OCI-LY7 (cell line): Measurements from ENCODE around the gene CD58. TPM values are rescaled to one million over a fixed set of nuclear protein-coding genes. Genes with fewer than 3 reads are reported as not detected.

ENCODE experiments used
- BruUV-seq: library from RNA; stranded (reverse); fragments of 400-500 nt; replicated peaks from 2 replicates; lab custom pipeline; 2021; lab: Mats Ljungman, UMichigan
- CTCF ChIA-PET: fragments of 300-600 bp; sonication (Branson Sonifier 250); formaldehyde crosslinking; loops from one replicate; lab custom pipeline; 2022; ENCODE audit warnings: antibody characterized with exemption; ENCODE audit not compliant: unreplicated experiment; lab: Charles Lee
- POLR2A ChIA-PET: fragments of 300-600 bp; sonication (Branson Sonifier 250); formaldehyde crosslinking; loops from one replicate; lab custom pipeline; 2022; ENCODE audit warnings: antibody characterized with exemption; lab: Charles Lee
- DNase-seq: peaks from one replicate; pipeline ENCODE4 v3.0.0-alpha.2; 2015; ENCODE audit warnings: low spot score
- H2AFZ ChIP-seq: fragments of 200-600 bp; sonication (generic), shearing (Covaris generic); 2 replicates; pipeline ENCODE4 v1.6.1; 2014; ENCODE audit warnings: mild to moderate bottlenecking, antibody characterized with exemption, low read length, moderate library complexity
- H3K27ac ChIP-seq: fragments of 200-600 bp; sonication (generic); 2 replicates; pipeline ENCODE4 v1.5.1; 2014; ENCODE audit warnings: mixed run types, low read depth, mild to moderate bottlenecking, moderate library complexity, low read length, inconsistent platforms; ENCODE audit not compliant: poor library complexity, severe bottlenecking
- H3K36me3 ChIP-seq: fragments of 200-600 bp; sonication (generic); 2 replicates; pipeline ENCODE4 v1.6.1; 2014; ENCODE audit warnings: mild to moderate bottlenecking, antibody characterized with exemption, low read length, moderate library complexity, mixed read lengths; ENCODE audit not compliant: insufficient read depth
- H3K4me1 ChIP-seq: fragments of 200-600 bp; sonication (generic); 2 replicates; pipeline ENCODE4 v1.5.1; 2014; ENCODE audit warnings: mild to moderate bottlenecking, low read length; ENCODE audit not compliant: insufficient read depth, poor library complexity, severe bottlenecking
- H3K4me2 ChIP-seq: fragments of 200-600 bp; sonication (generic); 2 replicates; pipeline ENCODE4 v1.6.1; 2014; ENCODE audit warnings: mild to moderate bottlenecking, low read length
- H3K4me3 ChIP-seq: fragments of 200-600 bp; sonication (generic); 2 replicates; pipeline ENCODE4 v1.5.1; 2014; ENCODE audit warnings: mild to moderate bottlenecking, low read depth, low read length; ENCODE audit not compliant: poor library complexity, severe bottlenecking
- H3K79me2 ChIP-seq: fragments of 200-600 bp; sonication (generic); 2 replicates; pipeline ENCODE4 v1.6.1; 2016; ENCODE audit warnings: low read depth, mild to moderate bottlenecking, low read length, moderate library complexity, mixed read lengths; ENCODE audit not compliant: insufficient read depth
- H3K9me2 ChIP-seq: fragments of 200-600 bp; sonication (generic); 2 replicates; pipeline ENCODE4 v1.6.1; 2016; ENCODE audit warnings: mild to moderate bottlenecking, low read length, mixed read lengths; ENCODE audit not compliant: insufficient read depth
- H3K9me3 ChIP-seq: fragments of 200-600 bp; sonication (generic); 2 replicates; pipeline ENCODE4 v1.6.1; 2014; ENCODE audit warnings: mild to moderate bottlenecking, mixed run types, low read length, mixed read lengths
- H4K20me1 ChIP-seq: fragments of 200-600 bp; sonication (generic); 2 replicates; pipeline ENCODE4 v1.6.1; 2014; ENCODE audit warnings: mild to moderate bottlenecking, antibody characterized with exemption, low read length, moderate library complexity, mixed read lengths; ENCODE audit not compliant: insufficient read depth
- CTCF ChIP-seq: fragments of 200-600 bp; sonication (generic); conservative IDR thresholded peaks from 2 replicates; pipeline ENCODE4 v1.5.1; 2014; ENCODE audit warnings: mild to moderate bottlenecking, antibody characterized with exemption, low read length, moderate library complexity, mixed read lengths
- EZH2phosphoT487 ChIP-seq: fragments of 200-600 bp; sonication (generic); IDR thresholded peaks from 2 replicates; pipeline ENCODE4 v1.6.1; 2018; ENCODE audit warnings: low read depth, borderline replicate concordance, mild to moderate bottlenecking, mixed run types, antibody characterized with exemption, low read length, moderate library complexity, mixed read lengths
- intact Hi-C: fragments of 100-400 bp; cut with micrococcal nuclease; formaldehyde crosslinking; loops from one replicate; pipeline ENCODE4 v1.10.0; 2022; ENCODE audit not compliant: unreplicated experiment
- total RNA-seq, 2 experiments: library from RNA; depleted of rRNA in 1 of 2; stranded (reverse); fragments of >200 nt in 1 of 2; shearing (Covaris generic) in 1 of 2; gene quantifications; 2 replicates each; pipeline ENCODE4 v1.2.3, GENCODE V29; 2014 to 2022

Gene CD58
- total RNA-seq, 2 experiments from 2014 or later = 3.3 TPM; not detected in 1

GRCh38 chr1:116489231-116489697, 81.6 kb downstream of the CD58 start:
- Histone ChIP-seq H3K4me2 (no peak overlapping the region), H4K20me1 (no peaks in the 10 kb centered on the region), H3K4me3 (no peak overlapping the region), H2AFZ (no peak overlapping the region), H3K9me2 (no peaks in the 10 kb centered on the region), H3K27ac (no peak overlapping the region), H3K36me3 (no peaks in the 10 kb centered on the region), H3K4me1 (no peaks in the 10 kb centered on the region), H3K79me2 (no peaks in the 10 kb centered on the region), H3K9me3 (no peaks in the 10 kb centered on the region)
- BruUV-seq = no TSS peak
- no peak for DNase-seq
- ChIA-PET CTCF (no interaction called here), POLR2A (interaction anchor here (0.6 kb wide), 1 partner anchor 68 kb away, joined by 3 read pairs; no protein-coding TSS in a partner anchor)
- intact Hi-C loops = loop anchor here (5.0 kb wide), 2 partner anchors 127 to 257 kb away; no protein-coding TSS in a partner anchor
- TF ChIP-seq EZH2phosphoT487 = no peak

GRCh38 chr1:116488071-116488470, 82.8 kb downstream of the CD58 start:
- BruUV-seq = no TSS peak
- intact Hi-C loops = loop anchor here (5.0 kb wide), 2 partner anchors 126 to 256 kb away; no protein-coding TSS in a partner anchor
- H3K9me3 ChIP-seq = no peaks in the 10 kb centered on the region
- no peak overlapping the region for H3K4me3 ChIP-seq
- no peaks in the 10 kb centered on the region for H3K4me1 ChIP-seq
- H3K4me2 ChIP-seq = no peak overlapping the region
- CTCF ChIA-PET = interaction anchor here (0.6 kb wide), 1 partner anchor 12 kb away, joined by 3 read pairs; no protein-coding TSS in a partner anchor
- H3K27ac ChIP-seq = no peak overlapping the region
- no peaks in the 10 kb centered on the region for H3K79me2 ChIP-seq
- POLR2A ChIA-PET = interaction anchor here (0.6 kb wide), 2 partner anchors 15 to 346 kb away, joined by 3 read pairs; no protein-coding TSS in a partner anchor
- no peaks in the 10 kb centered on the region for H3K9me2 ChIP-seq
- H3K36me3 ChIP-seq = no peaks in the 10 kb centered on the region
- H2AFZ ChIP-seq = no peak overlapping the region
- H4K20me1 ChIP-seq = no peaks in the 10 kb centered on the region
- TF ChIP-seq CTCF = no peak
- no peak for TF ChIP-seq EZH2phosphoT487
- no peak for DNase-seq

GRCh38 chr1:116487583-116487982, 83.2 kb downstream of the CD58 start:
- H3K4me3 ChIP-seq = no peak overlapping the region
- no peaks in the 10 kb centered on the region for H3K79me2 ChIP-seq
- H3K4me2 ChIP-seq = no peak overlapping the region
- CTCF ChIA-PET = no interaction called here
- H2AFZ ChIP-seq = no peak overlapping the region
- no peak overlapping the region for H3K27ac ChIP-seq
- H3K4me1 ChIP-seq = no peaks in the 10 kb centered on the region
- intact Hi-C loops = loop anchor here (5.0 kb wide), 2 partner anchors 125 to 255 kb away; no protein-coding TSS in a partner anchor
- DNase-seq = no peak
- TF ChIP-seq EZH2phosphoT487 (no peak), CTCF (no peak)
- no peaks in the 10 kb centered on the region for H4K20me1 ChIP-seq
- H3K9me3 ChIP-seq = no peaks in the 10 kb centered on the region
- POLR2A ChIA-PET = interaction anchor here (0.6 kb wide), 1 partner anchor 14 kb away, joined by 3 read pairs; no protein-coding TSS in a partner anchor
- BruUV-seq = no TSS peak
- H3K36me3 ChIP-seq = no peaks in the 10 kb centered on the region
- no peaks in the 10 kb centered on the region for H3K9me2 ChIP-seq
